RKO (cell line): ENCODE results near the gene QSOX1.
"Not testable (repeated sequence)": the region's sequence is repeated elsewhere in the genome, so short reads cannot be mapped to it uniquely, and the experiment has no call there.

Source experiments
- DNase-seq: peaks from one replicate; pipeline ENCODE4 v3.0.0-alpha.2; 2016; ENCODE audit warnings: low spot score

QSOX1 gene

DNA sequence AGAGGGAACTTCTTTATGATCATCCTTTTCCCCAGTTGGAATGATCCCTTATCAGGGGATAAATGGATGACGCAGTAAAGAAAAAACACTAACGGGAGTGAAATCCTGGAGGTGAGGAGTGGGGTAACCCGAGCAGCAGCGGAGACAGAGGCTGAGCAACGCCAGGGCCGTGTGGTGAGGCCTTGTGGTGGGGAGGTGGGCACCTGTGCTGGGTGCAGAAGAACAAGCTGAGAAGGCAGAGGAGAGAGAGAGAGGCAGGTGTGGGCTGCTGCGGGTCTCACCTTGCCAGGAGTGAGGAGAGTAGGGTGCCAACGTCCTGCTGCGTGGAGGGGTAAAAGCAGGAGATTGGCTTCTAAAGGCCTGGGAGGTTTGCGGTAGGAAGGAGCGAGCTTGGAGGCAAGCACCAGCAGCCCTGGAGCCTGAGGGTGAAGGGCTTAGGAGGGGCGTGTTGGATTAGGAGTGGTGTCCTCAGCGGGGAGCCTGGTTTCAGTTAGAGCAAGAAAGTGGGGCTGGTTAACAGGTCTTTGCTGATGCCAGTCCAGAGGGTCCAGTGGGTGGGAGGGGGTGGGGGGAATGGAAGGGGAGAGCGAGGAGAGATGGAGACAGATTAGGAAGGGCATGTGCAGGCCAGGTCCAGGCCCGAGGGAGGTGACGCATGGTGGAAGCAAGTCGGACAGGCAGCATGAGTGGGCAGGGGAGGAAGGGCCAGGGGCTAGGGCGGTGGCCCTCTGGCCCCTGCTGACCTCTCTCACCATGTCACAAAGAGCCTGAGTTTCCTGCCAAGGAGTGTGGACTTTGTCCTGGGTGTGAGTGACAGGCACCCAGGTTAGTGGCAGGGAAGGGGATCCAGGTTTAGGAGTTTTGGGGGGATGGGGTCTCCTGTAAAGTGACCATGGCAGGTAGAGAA lies 38.7 kb downstream of the QSOX1 start:
- DNase-seq = no peak

DNA sequence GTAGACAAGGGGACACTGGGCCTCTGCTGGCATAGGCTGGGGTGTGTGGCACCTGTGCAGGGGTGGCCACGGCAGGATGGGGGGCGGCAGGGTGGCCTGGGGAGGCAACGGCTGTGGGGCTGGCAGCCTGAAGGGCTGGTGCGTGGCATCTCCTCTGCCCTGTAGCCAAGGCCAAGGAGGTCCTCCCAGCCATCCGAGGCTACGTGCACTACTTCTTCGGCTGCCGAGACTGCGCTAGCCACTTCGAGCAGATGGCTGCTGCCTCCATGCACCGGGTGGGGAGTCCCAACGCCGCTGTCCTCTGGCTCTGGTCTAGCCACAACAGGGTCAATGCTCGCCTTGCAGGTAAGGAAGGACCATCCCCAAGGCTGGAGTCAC lies 39.4 kb downstream of the QSOX1 start:
- DNase-seq = no peak

GRCh38 chr1:180194546-180195207 lies 40.0 kb downstream of the QSOX1 start:
- no peak for DNase-seq

GRCh38 chr1:180195401-180195800 lies 40.7 kb downstream of the QSOX1 start:
- no peak for DNase-seq

DNA sequence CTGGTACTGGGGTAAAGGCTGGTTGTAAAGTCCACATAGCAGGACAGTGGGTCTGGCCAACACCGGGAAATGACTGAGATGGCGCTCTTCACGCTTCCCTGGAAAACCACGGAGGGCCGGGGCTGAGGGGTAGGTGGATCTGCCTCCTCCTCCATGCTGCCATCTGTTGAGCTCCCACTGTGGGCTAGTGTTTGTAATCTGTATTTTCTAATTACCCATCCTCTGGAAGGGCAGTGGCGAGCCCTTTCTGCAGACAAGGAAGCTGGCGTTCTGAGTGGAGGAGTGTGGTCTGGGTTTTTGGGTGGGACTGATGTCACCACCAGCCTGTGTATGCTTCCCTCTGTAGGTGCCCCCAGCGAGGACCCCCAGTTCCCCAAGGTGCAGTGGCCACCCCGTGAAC lies 41.2 kb downstream of the QSOX1 start:
- DNase-seq = no peak

- no peak for DNase-seq
Measured at GRCh38 chr1:180196436-180197003, 41.9 kb downstream of the QSOX1 start.

DNA sequence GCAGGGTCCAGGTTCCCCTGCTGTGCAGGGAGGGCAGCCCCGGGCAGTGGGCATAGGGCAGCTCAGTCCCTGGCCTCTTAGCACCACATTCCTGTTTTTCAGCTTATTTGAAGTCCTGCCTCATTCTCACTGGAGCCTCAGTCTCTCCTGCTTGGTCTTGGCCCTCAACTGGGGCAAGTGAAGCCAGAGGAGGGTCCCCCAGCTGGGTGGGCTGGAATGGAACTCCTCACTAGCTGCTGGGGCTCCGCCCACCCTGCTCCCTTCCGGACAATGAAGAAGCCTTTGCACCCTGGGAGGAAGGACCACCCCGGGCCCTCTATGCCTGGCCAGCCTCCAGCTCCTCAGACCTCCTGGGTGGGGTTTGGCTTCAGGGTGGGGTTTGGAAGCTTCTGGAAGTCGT lies 42.6 kb downstream of the QSOX1 start:
- no peak for DNase-seq

- DNase-seq = no peak
Measured at GRCh38 chr1:180198196-180198595, 43.5 kb downstream of the QSOX1 start.

- no peak for DNase-seq
Measured at GRCh38 chr1:180198611-180199010, 43.9 kb downstream of the QSOX1 start.

- DNase-seq = no peak
Measured at GRCh38 chr1:180199018-180199417, 44.3 kb downstream of the QSOX1 start.

- DNase-seq = no peak
Measured at GRCh38 chr1:180201451-180202200, 47.0 kb downstream of the QSOX1 start.

DNA sequence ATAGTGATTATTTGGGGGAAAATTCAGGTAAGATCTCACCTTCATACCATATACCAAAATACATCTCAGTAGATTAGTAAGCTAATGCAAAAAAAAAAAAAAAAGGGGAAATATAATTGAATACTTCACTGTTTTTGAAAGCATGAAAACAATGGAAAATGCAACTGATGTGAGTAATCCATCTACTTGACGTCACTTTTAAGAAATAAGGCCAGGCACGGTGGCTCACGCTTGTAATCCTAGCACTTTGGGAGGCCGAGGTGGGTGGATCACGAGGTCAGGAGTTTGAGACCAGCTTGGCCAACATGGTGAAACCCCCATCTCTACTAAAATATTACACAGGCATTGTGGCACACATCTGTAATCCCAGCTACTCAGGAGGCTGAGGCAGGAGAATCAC lies 47.9 kb downstream of the QSOX1 start:
- not testable (repeated sequence) for DNase-seq

- no peak for DNase-seq
Measured at GRCh38 chr1:180204231-180204630, 49.6 kb downstream of the QSOX1 start.

DNA sequence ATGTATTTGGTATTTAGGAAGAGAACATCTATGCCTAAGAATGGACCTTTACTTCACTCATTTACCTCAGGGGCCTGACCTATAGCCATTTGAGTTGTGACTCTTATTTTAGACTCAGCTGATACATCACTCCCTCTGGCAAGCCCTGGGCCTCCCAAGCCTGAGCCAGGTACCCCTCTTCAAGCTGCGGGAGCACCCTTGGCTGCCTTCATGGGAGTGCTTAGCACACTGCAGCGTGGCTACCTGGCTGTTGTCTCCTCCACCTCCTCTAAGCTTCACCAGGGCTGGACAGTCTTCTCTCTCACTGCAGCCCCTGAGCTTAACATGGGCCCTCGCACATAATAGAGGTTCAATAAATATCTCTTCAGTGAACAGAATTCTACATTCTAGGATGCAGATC lies 51.9 kb downstream of the QSOX1 start:
- no peak for DNase-seq

- no peak for DNase-seq
Measured at GRCh38 chr1:180208264-180208663, 53.6 kb downstream of the QSOX1 start.

DNA sequence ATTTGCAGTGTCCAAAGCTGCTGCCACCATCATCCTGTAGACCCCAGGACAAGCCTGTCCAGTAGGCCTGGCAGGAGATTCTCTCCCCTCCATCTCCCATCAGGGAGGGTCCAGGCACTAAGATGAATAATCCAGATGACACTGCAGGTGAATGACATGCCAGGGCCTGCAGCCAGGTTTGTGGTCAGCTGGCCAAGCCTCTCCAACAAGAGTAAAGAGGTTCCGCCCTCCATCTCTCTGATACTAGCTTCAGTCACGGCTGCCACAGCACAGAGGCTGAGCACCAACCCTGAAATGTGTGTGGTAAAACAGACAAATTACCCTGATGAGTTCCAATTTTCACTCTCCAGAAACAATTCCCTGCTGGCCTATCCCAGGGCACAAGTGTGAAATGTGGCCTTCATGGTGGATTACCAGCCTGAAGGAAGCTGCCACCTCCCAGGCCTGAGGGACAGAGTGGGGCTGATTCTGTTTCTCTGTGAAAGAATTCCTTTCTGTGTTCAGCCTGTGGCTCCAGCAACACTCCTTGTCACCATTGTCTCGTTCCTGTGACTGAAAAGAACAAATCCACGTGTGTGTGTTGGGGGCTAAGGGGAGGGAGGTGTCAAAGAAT lies 55.4 kb downstream of the QSOX1 start:
- DNase-seq = no peak

- DNase-seq = no peak
Measured at GRCh38 chr1:180211156-180211859, 56.6 kb downstream of the QSOX1 start.

DNA sequence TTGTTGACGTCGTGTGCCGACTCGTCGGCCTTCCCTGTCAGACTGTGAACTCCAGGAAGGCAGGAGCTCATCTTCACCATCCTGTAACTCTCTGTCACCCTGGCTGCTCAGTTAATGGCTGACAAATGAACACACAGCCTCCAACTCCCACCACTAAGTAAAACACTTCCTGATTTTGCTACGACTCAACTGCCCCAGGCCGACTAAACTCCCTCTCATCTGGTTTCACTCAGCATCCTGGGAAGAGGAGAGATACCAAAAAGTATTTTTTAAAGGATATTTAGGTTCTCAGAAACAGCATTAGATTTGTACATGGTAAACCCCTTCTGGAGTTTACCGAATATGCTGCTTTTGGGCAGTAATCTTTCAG lies 57.2 kb downstream of the QSOX1 start:
- DNase-seq = no peak

GRCh38 chr1:180213401-180214170 lies 58.9 kb downstream of the QSOX1 start:
- no peak for DNase-seq

DNA sequence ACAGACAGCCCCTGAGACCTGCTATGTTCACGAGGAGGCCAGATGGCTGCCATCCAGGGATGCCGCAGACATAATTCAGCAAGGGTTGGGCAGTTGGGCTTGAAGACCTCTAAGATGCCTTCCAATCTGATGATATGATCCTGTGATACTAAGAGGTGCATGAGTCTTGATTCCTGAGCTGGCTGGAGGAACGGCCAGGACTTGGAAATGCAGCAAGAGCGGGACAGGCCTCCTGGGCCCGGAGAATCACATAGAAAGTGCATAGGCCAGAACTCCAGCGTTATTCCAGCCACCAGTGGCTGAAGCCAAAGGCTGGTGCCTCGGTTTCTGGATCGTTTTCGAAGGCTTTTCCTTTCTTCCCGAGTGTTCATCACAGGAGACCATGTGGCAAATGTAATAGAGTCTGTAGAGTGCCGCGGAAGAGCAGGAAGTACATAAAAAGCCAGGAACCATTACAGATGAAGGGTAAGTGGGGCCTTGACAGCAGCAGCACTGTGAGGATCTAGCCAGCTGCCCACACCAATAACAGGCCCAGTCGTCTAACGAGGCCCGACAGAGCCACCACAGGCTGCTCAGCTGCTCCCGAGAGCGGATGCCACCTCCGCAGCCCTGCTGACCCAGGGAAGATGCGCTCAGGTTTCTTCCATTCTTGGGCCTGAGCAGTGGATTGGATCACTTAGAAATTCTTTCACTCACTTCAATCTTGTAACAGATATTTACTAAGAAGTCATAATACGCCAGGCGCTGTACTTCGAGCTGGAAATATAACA lies 61.4 kb downstream of the QSOX1 start:
- DNase-seq = no peak
